Islet of Langerhans (tissue), 1 donor: ENCODE measurements around the gene TXNDC5.
"Not testable (repeated sequence)": the region's sequence is repeated elsewhere in the genome, so short reads cannot be mapped to it uniquely, and the experiment has no call there.

Experiments
- FAIRE-seq: peaks from one replicate; lab custom pipeline; 2011; peaks lifted over from hg19 to GRCh38; lab: Jason Lieb, UNC

The TXNDC5 gene

GRCh38 chr6:7914311-7914710 is 3.7 kb upstream of the TXNDC5 start:
- FAIRE-seq = no peak

GRCh38 chr6:7912736-7913517 is 2.3 kb upstream of the TXNDC5 start:
- no peak for FAIRE-seq

GRCh38 chr6:7912024-7912423 is 1.4 kb upstream of the TXNDC5 start:
- FAIRE-seq = no peak

GRCh38 chr6:7911345-7911725 is 747 bp upstream of the TXNDC5 start:
- no peak for FAIRE-seq

GRCh38 chr6:7910298-7910653 is 312 bp downstream of the TXNDC5 start:
- no peak for FAIRE-seq

- no peak for FAIRE-seq
Observed at GRCh38 chr6:7909323-7910276, 988 bp downstream of the TXNDC5 start.

GRCh38 chr6:7907159-7907558 is 3.4 kb downstream of the TXNDC5 start:
- FAIRE-seq = no peak

GRCh38 chr6:7906741-7907140 is 3.8 kb downstream of the TXNDC5 start:
- no peak for FAIRE-seq

- no peak for FAIRE-seq
Observed at GRCh38 chr6:7905416-7905815, 5.2 kb downstream of the TXNDC5 start.

GRCh38 chr6:7904654-7905319 is 5.8 kb downstream of the TXNDC5 start:
- no peak for FAIRE-seq

- FAIRE-seq = no peak
Observed at GRCh38 chr6:7903673-7904072, 6.9 kb downstream of the TXNDC5 start.

GRCh38 chr6:7902867-7903266 is 7.7 kb downstream of the TXNDC5 start:
- FAIRE-seq = no peak

- FAIRE-seq = no peak
Observed at GRCh38 chr6:7902221-7902620, 8.4 kb downstream of the TXNDC5 start.

- no peak for FAIRE-seq
Observed at GRCh38 chr6:7901780-7902179, 8.8 kb downstream of the TXNDC5 start.

GRCh38 chr6:7901056-7901455 is 9.5 kb downstream of the TXNDC5 start:
- no peak for FAIRE-seq

- FAIRE-seq = no peak
Observed at GRCh38 chr6:7900621-7901020, 10.0 kb downstream of the TXNDC5 start.

GRCh38 chr6:7899889-7900213 is 10.7 kb downstream of the TXNDC5 start:
- no peak for FAIRE-seq

GRCh38 chr6:7899101-7899888 is 11.3 kb downstream of the TXNDC5 start:
- FAIRE-seq = no peak

- not testable (repeated sequence) for FAIRE-seq
Observed at GRCh38 chr6:7898193-7898586, 12.4 kb downstream of the TXNDC5 start.

GRCh38 chr6:7897461-7898192 is 13.0 kb downstream of the TXNDC5 start:
- FAIRE-seq = no peak

- FAIRE-seq = no peak
Observed at GRCh38 chr6:7896465-7896987, 14.1 kb downstream of the TXNDC5 start.

- FAIRE-seq = no peak
Observed at GRCh38 chr6:7895125-7895423, 15.5 kb downstream of the TXNDC5 start.
